Amniotic stem cell (primary cell): ENCODE data around the gene CYP24A1.

ENCODE experiments used
- DNase-seq: peaks from one replicate; lab custom pipeline; 2025; lab: John Stamatoyannopoulos, UW

CYP24A1 gene

GRCh38 chr20:54203281-54203680 is 29.5 kb upstream of the CYP24A1 start:
- no peak for DNase-seq

GRCh38 chr20:54201268-54201846 is 27.6 kb upstream of the CYP24A1 start:
- no peak for DNase-seq

- no peak for DNase-seq
These were observed 26.9 kb upstream of the CYP24A1 start for GRCh38 chr20:54200487-54201267.

GRCh38 chr20:54199721-54200176 is 26.0 kb upstream of the CYP24A1 start:
- DNase-seq, result no peak

GRCh38 chr20:54199283-54199682 is 25.5 kb upstream of the CYP24A1 start:
- no peak for DNase-seq

GRCh38 chr20:54197621-54198604 is 24.1 kb upstream of the CYP24A1 start:
- no peak for DNase-seq

GRCh38 chr20:54195483-54196472 is 22.0 kb upstream of the CYP24A1 start:
- no peak for DNase-seq

GRCh38 chr20:54194724-54195438 is 21.1 kb upstream of the CYP24A1 start:
- DNase-seq, result no peak

GRCh38 chr20:54193817-54194216 is 20.0 kb upstream of the CYP24A1 start:
- DNase-seq, result no peak

- DNase-seq, result no peak
These were observed 16.4 kb upstream of the CYP24A1 start for GRCh38 chr20:54190217-54190616.

- no peak for DNase-seq
These were observed 15.8 kb upstream of the CYP24A1 start for GRCh38 chr20:54189630-54190029.

- DNase-seq, result no peak
These were observed 14.5 kb upstream of the CYP24A1 start for GRCh38 chr20:54188132-54188849.

GRCh38 chr20:54184904-54185626 is 11.3 kb upstream of the CYP24A1 start:
- no peak for DNase-seq

- DNase-seq, result no peak
These were observed 10.3 kb upstream of the CYP24A1 start for GRCh38 chr20:54184071-54184470.

- DNase-seq, result no peak
These were observed 7.1 kb upstream of the CYP24A1 start for GRCh38 chr20:54180931-54181330.

GRCh38 chr20:54179946-54180345 is 6.2 kb upstream of the CYP24A1 start:
- no peak for DNase-seq

- no peak for DNase-seq
These were observed 4.5 kb upstream of the CYP24A1 start for GRCh38 chr20:54178256-54178655.

GRCh38 chr20:54177378-54177777 is 3.6 kb upstream of the CYP24A1 start:
- no peak for DNase-seq

- DNase-seq, result no peak
These were observed 2.8 kb upstream of the CYP24A1 start for GRCh38 chr20:54176610-54177009.
